Hindlimb muscle (tissue), 1 donor: ENCODE measurements around the gene CIB4. TPM values are rescaled to one million over a fixed set of nuclear protein-coding genes. Genes with fewer than 3 reads are reported as not detected.

Experiments used
- DNase-seq: peaks from one replicate; pipeline ENCODE4 v3.0.0-alpha.2; 2013
- polyA plus RNA-seq: library from polyadenylated mRNA; unstranded; fragments of 120-200 nt; gene quantifications from one replicate; pipeline ENCODE4 v1.2.1, GENCODE V29; 2013; ENCODE audit not compliant: insufficient read length

CIB4 gene
- polyA plus RNA-seq, 1 donor = not detected

DNA sequence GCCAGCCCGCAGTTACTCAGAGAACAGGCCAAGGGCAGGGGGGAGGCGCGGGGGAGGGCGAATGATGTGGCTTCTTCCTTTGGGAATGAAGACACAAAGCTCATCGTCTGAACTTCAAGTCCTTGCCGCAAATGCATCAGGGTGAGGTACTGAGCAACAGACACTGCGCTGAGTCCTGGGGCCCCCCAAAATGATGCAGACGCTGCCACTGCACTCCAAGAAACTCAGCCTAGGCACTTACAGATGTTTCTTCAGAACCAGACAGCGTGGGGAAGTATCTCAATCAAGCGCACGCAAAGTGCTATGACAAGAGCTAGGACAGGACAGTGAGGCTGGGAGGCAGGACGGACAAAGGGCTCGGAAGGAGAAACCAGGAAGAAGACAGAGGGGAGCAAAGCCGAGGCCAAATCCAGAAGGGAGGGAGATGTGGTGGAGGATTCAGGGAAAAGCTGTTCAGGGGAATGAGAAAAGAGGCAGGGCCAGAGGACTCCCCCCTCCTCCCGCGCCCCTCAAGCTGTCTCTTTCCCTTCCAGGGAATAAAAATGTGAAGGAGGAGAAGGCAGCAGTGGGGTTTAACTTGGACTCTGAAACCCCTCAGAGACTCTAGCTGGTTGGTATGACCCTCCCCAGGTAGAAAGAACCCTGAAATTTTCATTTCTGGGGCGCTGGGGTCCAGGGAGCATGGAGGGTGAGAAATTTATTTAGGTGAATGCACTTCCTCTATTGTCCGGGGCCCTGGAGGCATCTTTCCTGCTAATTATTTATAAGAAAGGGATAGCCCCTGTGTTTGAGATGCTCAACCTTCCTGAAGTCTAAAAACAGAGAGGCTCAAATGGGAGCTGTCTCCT, 34.9 kb downstream of the CIB4 start:
- DNase-seq = no peak

DNA sequence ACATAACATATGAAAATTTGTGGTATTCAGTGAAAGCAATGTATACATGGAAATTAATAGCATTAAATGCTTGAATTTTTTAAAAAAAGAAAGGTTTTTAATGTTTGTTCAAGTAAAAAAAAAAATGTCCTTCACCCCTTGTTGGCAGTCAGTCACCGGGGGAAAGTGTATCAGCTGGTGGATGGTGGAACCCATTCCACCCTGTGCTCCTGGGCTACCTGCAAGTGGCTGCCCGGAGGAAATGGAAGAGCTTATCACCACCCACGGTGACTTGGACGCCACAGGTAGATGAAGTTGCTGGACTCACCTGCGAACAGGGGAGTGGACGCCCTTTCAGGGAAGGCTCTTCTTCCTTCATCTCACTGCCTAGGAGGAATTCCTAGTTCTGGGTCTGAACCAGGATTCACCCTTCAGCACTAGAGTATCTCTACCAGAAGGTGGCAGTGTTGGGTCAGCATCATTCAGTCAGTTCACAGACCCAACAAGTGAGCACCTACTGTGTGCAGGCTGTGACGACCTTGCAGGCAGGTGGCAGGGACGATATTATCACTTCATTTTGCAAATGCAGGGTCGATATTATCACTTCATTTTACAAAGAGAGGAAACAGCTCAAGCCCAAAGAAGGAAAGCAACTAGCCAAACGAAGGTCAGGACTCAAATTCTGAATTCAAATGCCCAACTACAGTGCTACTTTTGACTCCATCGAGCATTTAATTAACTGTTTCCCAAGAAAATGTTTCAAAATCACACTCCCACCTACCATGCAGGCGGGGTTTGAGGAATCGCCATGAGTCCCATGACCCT, 35.8 kb downstream of the CIB4 start:
- DNase-seq = peak; percentile 40

DNA sequence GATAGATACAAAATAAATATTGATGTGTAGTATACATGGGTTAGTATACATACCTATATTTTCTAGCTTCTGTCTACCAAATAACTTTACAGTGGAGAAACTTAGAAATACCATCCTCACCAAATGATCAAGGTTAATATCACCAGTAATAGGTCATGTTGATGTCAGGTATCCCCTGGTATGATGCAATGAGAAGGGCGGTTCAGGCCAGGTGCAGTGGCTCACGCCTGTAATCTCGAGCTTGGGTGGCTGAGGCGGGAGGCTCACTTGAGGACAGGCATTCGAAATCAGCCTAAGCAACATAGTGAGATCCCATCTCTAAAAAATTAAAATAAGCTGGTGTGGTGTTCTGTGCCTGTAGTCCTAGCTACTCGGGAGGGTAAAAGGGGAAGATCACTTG, 38.6 kb downstream of the CIB4 start:
- no peak for DNase-seq

DNA sequence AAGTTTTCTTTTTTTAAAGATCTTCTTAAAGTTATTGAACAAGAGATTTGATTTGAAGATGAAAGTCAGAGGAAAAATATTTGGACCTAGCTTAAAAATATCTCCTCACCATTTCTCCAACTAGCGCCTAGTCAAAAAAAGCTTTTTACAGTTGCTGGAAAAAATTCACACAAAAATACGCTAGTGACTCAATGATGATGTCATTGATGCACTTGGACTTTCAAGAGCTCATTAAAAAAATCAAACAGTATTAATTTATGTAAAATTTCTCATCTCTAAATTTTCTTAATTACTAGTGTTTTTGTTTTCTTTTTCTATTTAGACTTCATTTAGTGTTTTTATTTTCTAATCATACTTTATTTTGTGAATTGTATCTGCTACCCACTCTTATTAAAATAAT, 41.8 kb downstream of the CIB4 start:
- no peak for DNase-seq

DNA sequence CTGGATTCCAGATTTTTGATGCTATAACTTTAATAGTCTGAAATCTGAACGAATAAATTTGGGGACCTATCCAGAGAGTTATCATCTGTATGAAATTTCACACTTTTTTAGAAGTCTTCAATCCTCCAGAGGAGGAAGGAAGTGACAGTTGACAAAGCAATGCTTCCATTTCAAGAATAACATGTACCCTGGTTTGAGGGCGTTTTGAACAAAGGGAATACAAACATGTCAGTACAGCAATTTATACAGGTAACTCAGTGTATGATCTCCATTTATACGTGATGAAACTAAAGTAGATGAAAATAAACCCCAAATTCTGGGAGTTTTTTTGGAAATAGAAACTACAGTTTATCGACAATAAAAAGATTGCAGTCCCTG, 42.2 kb downstream of the CIB4 start:
- DNase-seq = no peak

DNA sequence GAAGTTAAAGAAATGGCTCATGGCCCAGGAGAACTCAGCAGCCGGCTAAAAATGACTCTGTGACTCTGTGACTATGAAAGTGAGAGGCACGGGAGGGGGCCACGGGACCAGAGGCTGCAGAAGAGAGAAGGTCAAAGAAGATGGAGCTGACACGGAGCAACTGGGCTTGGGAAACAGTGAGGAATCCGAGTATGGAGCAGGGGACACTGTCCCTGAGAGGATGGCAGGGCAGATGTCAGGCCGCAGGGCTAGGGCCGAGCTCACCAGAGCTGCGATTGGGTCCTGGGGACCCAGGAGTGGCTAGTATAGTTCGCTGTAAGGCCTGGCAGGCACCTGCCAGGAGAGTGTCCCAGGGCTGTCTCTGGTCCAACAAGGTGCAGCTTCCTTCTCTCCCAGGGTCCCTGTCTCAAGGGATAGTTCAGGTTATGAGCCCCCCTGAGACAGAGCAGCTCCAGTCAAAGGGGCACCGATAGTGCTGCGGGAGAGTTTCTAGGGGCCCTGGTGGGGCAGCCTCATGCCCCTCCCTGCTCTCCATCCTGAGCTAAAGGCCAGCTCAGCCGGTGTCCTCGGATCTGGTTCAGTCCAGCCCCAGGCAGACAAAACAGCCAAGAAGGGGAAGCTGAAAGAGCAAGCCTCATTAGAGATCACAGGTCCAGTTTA, 42.7 kb downstream of the CIB4 start:
- DNase-seq = no peak

DNA sequence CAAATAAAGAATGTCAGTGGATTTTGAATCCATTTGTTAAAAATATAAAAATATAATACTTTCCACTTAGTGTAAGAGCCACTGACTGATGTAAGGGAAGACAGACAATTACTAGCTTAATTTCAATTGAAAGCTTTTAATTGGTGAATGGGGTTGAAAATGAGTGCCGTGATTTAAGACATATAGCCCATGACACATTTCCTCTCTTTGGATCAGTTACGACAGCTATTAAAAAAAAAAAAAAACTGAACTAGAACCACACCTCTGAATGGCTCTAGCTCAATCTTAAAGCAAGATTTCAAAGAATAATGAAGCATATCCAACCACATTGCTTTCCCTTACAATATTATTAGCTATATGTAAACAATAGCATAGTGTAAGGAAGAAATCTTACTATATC, 44.0 kb downstream of the CIB4 start:
- DNase-seq = no peak

DNA sequence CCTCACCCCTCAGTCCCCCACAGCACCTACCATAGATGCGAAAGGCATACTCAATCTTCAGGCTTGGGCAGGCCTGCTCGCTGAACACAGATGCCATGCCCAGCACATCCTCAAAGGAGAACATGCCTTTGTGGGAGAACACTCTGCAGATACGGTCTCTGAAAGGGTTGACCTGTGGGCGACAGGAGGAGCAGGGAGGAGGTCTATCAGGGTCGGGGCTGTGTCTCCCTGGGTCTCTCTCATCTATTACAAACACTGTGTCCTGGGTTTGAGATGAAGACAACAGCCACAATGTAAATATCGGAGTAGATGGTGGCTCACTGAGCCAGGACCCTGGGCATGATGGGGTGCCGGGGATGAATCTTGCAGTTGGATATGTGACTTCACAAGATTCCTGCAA, 46.0 kb downstream of the CIB4 start:
- no peak for DNase-seq

DNA sequence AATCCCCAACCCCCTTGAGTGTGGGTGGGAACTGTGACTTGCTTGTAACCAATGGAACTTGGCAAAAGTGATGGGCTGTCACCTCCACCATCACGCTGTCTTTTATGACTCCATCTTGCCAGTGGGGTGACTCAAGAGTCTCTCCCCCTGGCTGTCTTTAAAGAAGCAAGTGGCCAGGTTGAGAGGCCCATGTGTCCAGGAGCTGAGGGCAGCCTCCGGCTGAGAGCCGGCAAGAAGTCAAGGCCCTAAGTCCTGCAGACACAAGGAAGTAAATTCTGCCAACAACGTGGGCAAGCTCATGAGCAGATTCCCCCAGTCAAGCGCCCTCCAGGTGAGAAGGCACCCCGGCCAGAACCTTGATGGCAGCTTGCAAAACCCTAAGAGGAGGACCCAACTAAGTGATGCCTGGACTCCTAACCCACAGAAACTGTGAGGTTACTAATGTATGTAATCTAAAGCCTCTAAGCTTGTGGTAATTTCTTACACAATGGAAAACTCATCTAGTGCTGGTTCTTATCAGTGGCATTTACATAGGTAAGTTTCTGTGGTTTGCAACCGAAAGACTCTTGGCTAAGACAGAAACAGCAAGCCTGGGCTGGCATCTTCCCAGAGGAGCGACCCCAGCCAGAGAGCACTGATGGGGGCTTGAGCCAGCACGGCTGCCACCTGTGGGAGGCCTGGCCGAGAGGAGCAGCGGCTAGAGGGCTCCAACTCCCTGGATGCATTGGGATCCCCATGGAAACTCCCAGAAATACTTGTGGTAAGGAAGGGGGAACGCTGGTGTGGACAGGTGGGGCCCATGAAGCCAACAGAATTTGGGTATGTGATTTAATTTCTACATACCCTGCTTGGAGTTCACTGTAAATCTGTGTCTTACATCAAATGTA, 49.3 kb downstream of the CIB4 start:
- DNase-seq = no peak

DNA sequence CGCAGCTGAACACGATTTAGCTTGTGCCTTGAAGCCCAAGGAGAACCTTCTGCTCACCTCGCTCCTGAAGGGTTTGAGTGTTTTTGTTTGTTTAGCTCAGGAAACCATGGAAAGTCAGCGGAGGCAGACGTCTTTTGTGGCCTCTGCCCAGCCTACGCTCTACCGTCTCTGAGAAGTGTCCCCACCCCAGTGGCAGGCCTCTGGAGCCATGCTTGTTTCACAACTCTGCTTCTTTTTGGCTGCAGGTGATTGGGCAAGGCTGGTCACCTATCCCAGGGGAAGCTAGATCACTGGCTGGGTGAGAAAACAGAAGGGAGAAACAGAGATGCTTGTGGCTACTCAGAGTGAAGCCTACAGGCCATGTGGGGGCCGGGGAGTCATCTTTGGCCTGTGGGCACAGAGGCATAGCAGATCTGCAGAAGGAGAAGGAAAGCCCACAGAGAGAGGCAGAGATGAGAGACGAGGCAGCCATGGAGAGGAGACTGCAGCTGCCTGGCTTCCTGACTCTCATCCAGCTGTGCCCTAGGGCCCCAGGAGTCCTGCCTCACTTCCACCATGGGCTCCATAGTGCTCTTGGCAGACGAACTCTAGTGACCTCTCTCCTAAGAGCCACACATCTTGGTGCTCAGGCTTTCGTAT, 50.1 kb downstream of the CIB4 start:
- DNase-seq = no peak

DNA sequence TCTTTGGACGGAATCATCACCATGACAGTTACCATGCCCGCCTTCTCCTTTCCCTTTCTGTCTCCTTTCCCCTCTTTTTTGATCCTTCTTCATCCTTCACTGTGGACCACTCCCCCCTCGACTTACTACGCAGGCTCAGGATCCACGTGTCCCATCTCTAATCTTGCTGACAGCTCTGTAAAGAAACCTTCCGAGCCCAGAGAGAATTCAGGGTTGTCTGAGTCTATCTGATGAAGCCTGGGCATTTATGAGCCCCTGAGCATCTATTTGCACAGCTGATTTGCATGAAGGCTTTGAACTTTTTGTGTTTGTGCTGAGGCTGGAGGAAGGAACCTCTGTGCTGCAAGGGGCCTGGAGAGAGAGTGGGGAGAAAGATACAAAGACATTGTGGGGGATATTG, 50.7 kb downstream of the CIB4 start:
- no peak for DNase-seq

DNA sequence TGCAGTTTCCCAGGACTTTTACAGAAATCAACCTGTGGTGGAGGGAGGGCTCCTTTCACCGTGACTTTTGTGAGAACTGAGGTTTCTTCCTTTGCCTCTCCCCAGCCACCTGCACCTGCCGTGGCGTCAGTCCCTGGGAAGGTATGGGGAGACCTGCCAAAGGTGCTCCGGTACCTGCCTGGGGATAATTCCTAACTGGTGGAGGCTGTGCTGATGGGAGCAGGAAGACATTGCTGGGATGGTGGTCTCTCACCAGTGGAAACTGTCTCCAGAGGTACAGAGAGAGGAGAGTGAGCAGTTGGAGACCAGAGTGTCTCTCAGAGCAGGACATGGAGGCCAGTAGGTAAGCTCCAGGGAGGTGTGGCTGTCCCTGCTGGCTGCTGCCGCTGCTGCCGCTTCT, 52.6 kb downstream of the CIB4 start:
- DNase-seq = no peak

DNA sequence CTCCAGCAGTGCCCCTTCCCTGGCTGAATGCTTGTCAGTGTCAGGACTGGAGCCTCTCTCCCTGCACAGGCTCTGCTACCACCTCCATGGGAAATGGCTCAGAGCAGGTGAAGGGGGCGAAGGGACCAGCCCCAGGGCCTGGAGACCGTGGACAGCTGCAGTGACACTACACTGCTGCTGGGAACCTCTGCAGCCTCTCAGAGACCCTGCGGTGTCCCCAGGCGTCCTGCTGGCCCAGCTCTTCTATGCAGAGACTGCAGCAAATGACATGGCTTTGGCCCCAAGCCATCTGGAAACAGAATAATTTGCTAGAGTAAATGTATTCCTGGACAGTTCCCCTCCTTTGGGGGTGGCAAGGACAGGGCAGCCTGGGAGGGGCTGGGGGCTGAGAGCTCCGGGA, 53.2 kb downstream of the CIB4 start:
- no peak for DNase-seq

DNA sequence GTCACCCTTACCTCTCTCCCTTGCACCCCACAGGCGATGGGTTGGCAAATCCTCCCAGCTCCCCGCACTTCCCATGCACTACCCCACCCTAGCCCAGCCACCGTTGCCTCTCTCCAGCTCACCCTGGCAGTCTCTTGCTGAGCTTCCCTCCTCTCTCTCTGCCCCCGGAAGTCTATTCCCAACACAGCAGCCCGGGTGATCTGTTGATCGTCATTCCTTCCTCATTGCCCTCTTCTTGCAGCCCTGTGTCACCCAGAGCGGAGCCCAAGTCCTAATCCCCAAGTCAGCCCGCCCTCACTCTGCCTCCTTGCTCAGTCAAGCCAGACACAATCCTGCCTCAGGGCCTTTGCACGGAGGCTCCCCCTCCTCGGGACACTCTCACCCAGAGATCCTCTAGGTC, 55.2 kb downstream of the CIB4 start:
- DNase-seq = no peak

DNA sequence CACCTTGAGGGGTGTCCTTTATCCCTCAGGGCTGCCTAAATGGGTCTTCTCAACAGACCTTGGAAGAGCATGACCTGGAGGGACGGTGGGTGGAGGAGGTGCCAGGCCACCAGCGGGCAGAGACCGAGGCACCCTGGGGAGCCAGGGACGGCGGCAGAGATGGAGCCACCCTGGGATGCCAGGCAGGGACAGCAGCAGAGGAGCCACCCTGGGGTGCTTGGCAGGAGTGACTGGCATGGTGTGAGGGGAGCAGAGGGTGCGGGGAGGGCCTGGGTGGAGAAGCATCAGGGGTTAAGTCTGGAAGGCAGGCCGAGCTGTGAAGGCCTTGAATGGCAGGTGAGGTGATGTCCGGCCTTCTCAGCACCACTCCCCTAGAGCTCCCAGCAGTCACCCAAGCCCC, 56.1 kb downstream of the CIB4 start:
- no peak for DNase-seq

DNA sequence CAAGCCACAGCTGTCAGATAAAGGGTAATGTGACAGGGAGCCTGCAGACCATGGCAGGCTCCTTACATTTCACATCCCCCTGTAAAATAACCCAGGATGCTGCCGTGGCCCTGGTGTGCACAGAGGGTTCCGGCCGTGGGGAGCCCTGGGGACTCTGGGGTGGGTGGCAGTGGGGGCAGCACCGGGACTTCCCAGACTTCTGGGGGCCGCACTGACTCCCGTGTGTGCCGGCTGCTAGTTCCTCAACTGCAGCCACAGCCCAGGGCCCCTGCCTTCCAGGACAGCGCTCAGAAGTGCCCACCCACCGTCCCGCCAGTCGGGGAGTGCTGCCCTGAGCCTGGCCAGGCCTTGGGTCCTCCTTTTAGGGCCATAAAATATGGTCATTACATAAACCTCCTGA, 56.5 kb downstream of the CIB4 start:
- DNase-seq = no peak

DNA sequence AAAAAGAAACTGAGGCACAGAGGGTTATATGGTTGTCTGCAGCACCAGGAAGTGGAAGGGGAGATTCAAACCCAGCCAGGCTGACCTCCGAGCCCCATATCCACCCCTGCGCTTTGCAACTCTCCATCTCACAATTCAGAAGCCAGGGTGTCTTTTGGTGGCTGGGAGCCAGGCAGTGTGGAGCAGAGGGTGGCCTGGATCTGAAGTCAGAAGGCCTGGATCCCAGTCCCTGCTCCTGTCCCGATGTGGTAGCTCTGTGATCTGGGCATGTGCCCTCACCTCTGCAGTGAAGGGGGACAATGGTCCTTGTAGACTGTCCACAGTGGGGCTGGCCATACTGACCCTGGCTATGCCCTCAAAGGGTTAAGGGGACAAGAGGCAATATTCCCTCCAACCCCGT, 57.0 kb downstream of the CIB4 start:
- no peak for DNase-seq

DNA sequence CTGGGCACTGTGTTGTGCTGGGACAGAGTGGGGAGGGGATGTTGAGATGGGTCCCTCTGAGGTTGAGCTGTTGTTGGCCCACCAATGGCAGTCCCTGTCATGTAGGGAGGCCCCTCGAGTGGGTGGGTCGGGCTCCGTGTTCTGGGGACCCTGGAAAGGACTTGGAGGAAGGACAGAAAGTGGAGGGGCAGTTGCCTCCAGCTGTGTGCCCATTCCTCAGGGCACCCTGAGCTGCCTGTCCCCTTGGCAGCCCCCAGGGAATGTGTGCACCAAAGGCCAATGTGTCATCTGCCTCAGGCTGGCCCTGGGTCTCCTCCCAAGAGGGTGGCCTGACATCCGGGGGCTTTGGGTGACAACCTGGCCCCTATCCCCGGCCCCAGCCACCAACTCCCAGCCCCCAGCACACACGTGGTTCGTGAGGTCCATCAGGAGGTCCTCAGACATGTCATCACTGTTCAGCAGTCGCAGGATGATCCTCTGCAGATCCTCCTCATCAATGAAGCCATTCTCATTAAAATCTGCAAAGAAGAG, 57.7 kb downstream of the CIB4 start:
- DNase-seq = no peak

DNA sequence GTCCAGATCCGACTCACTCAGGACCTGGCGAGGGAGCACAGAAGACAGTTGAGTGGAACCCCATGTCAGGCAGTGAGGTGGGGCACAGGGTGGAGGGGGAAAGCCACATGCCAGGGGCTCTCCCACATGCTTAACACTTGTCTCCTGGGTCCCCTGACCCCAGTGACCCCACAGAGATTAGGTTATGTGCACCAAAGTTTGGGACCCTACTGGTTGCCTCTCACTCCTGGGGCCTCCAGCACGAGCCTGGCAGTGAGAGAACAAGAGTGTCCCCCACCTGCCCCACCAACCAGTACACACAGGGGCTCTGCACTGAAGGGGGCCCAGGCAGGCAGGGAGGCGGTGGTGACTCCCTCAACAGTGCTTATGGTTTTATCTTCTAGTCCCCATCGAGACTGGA, 58.3 kb downstream of the CIB4 start:
- no peak for DNase-seq

DNA sequence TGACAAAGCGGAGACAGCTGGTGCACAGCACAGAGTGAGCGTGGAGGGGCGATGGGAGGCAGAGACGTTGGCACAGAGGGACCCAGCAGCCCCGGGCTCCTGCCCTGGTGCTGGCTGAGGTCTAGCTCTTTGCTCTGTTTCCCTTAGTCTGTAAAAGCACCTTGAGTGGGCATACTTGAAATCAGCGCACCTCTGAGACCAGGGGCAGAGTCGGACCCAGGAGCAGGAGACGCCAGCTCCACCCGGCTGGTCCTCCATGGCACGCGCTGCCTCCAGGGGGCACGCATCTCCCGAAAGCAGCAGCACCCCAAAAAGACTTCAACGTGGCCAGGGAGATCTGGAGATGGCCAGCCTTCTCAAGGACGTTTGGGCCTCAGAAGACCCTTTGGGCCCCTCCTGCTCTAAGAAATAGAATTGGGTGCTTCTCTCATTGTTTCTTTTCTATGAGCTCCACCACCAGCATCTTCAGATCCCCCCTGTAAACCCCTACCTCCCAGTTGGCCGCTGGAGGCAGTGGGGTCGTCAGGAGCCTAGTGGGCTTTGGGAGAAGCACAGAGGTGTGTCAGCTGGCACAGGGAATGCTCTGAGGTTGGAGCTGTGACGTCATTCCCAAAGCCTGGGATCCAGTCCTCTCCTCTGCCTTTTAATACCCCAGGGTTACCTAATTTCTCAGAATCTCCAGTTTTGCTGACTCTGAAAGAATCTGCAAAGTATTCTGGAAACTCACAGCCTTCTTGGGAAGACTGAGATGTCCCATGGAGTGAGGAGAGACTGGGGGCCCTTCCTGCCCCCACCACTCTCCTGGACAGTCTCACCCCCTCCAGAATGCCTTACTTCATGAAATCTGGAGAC, 58.9 kb downstream of the CIB4 start:
- no peak for DNase-seq
